GM18873 (cell line): ENCODE data around the gene LRRK1.

Experiments
- ATAC-seq: cut with Tn5 transposase; IDR thresholded peaks from one replicate; pipeline ENCODE4 v1.9.1; 2021; ENCODE audit warnings: mild to moderate bottlenecking, moderate library complexity, moderate number of reproducible peaks; ENCODE audit not compliant: unreplicated experiment, low FRiP score

The LRRK1 gene

GRCh38 chr15:100909989-100910955 lies 8.9 kb upstream of the LRRK1 start:
- ATAC-seq = no peak

GRCh38 chr15:100911086-100911485 lies 8.1 kb upstream of the LRRK1 start:
- no peak for ATAC-seq

GRCh38 chr15:100913961-100914360 lies 5.2 kb upstream of the LRRK1 start:
- no peak for ATAC-seq

GRCh38 chr15:100914876-100915275 lies 4.3 kb upstream of the LRRK1 start:
- ATAC-seq = no peak

- ATAC-seq = no peak
These were observed 995 bp upstream of the LRRK1 start for GRCh38 chr15:100918034-100918689.

- ATAC-seq = no peak
These were observed 586 bp downstream of the LRRK1 start for GRCh38 chr15:100919481-100920405.

GRCh38 chr15:100920516-100921135 lies 1.5 kb downstream of the LRRK1 start:
- ATAC-seq = no peak

GRCh38 chr15:100922192-100923040 lies 3.3 kb downstream of the LRRK1 start:
- no peak for ATAC-seq

- no peak for ATAC-seq
These were observed 3.9 kb downstream of the LRRK1 start for GRCh38 chr15:100923076-100923475.

GRCh38 chr15:100923902-100924301 lies 4.7 kb downstream of the LRRK1 start:
- ATAC-seq = no peak

- ATAC-seq = no peak
These were observed 5.3 kb downstream of the LRRK1 start for GRCh38 chr15:100924436-100924835.

- no peak for ATAC-seq
These were observed 6.3 kb downstream of the LRRK1 start for GRCh38 chr15:100925480-100925879.

- ATAC-seq = no peak
These were observed 7.1 kb downstream of the LRRK1 start for GRCh38 chr15:100926258-100926657.

GRCh38 chr15:100926971-100927756 lies 8.0 kb downstream of the LRRK1 start:
- peak; percentile 39 for ATAC-seq

GRCh38 chr15:100928632-100929280 lies 9.6 kb downstream of the LRRK1 start:
- ATAC-seq = no peak

GRCh38 chr15:100929641-100930042 lies 10.5 kb downstream of the LRRK1 start:
- no peak for ATAC-seq

GRCh38 chr15:100930306-100930848 lies 11.2 kb downstream of the LRRK1 start:
- no peak for ATAC-seq
